ENCODE measurements around the gene LENG9. TPM values are rescaled to one million over a fixed set of nuclear protein-coding genes. Genes with fewer than 3 reads are reported as not detected.

The LENG9 gene
- total RNA-seq, 4 donors from 2014 or later = 5.4 to 9.3 (median 8.1) TPM

DNA sequence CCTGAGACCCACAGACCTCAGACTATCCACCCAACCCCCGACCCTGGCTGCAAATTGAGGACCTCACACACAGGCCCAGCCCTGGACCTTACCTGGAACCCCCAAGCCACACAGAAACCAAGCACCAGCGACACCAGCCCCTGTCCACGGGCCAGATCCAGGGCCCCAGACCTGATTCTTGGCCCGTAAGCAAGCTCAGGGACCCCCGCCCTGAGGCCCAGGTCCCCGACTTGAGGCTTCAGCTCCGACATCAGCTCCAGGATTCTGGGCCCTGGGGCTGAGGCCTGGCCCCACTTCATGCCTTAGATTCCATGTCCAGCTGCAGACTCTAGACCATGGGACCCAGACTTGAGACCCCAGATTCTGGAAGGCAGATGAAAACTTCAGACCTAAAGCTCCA, 42.1 kb downstream of the LENG9 start:
- Histone ChIP-seq H3K27me3 (peaks cover 0 to 95% (median 26%) of the 10 kb centered on the region in 4 donors), H3K36me3 (no peaks in the 10 kb centered on the region), H3K9me3 (no peaks in the 10 kb centered on the region), H3K4me3 (no peak overlapping the region), H3K4me1 (peaks cover 12 to 36% (median 22%) of the 10 kb centered on the region in 4 donors), H3K27ac (replicated peaks in 1 of 4) (peak overlapping the region in 1 of 4 donors; percentile 13)
- 70% methylated on average over 2 of the region's 7 CpGs for WGBS
- no peak for TF ChIP-seq EP300 (IDR thresholded peaks at IDR 0.05)
- no peak for TF ChIP-seq POLR2A (IDR thresholded peaks at IDR 0.05; ENCODE audit: low read depth)
- TF ChIP-seq, protein P1, sequence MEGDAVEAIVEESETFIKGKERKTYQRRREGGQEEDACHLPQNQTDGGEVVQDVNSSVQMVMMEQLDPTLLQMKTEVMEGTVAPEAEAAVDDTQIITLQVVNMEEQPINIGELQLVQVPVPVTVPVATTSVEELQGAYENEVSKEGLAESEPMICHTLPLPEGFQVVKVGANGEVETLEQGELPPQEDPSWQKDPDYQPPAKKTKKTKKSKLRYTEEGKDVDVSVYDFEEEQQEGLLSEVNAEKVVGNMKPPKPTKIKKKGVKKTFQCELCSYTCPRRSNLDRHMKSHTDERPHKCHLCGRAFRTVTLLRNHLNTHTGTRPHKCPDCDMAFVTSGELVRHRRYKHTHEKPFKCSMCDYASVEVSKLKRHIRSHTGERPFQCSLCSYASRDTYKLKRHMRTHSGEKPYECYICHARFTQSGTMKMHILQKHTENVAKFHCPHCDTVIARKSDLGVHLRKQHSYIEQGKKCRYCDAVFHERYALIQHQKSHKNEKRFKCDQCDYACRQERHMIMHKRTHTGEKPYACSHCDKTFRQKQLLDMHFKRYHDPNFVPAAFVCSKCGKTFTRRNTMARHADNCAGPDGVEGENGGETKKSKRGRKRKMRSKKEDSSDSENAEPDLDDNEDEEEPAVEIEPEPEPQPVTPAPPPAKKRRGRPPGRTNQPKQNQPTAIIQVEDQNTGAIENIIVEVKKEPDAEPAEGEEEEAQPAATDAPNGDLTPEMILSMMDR (IDR thresholded peaks at IDR 0.05) = no peak
- no peak for DNase-seq (ENCODE audit: extremely low spot score)
- intact Hi-C loops (cut with DNase I) = no loop called here

DNA sequence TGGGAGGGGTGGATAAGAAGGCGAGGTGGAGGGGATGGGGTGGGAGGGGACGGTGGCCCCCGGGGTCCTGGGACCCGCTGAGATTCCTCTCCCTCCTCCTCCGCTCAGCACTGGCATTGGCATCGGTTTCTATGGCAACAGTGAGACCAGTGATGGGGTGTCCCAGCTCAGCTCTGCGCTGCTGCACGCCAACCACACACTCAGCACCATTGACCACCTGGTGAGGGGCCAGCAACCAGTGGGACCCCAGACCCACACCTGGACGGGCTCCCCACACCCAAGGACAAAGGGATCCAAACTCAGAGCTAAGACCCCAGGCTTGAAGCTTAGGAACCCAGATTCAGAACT, 42.4 kb downstream of the LENG9 start:
- intact Hi-C loops (cut with DNase I) = no loop called here
- H3K36me3 ChIP-seq = no peaks in the 10 kb centered on the region
- peaks cover 0 to 95% (median 29%) of the 10 kb centered on the region in 4 donors for H3K27me3 ChIP-seq
- H3K27ac ChIP-seq (replicated peaks in 1 of 4) = peak overlapping the region in 3 of 4 donors; percentile 13 to 68 (median 55)
- TF ChIP-seq POLR2AphosphoS5 (IDR thresholded peaks at IDR 0.05) (no peak), POLR2A (IDR thresholded peaks at IDR 0.05; ENCODE audit: low read depth) (no peak), EP300 (IDR thresholded peaks at IDR 0.05) (no peak)
- TF ChIP-seq, protein P1 (IDR thresholded peaks at IDR 0.05) = no peak
- WGBS = 19% methylated on average over 6 of the region's 9 CpGs
- H3K4me1 ChIP-seq = peaks cover 12 to 36% (median 22%) of the 10 kb centered on the region in 4 donors
- no peaks in the 10 kb centered on the region for H3K9me3 ChIP-seq
- H3K4me3 ChIP-seq = peak overlapping the region in 1 of 4 donors; percentile 22
- DNase-seq (ENCODE audit: extremely low spot score) = no peak

GRCh38 chr19:54420383-54421168, 43.0 kb downstream of the LENG9 start:
- H3K4me1 ChIP-seq = peaks cover 14 to 37% (median 24%) of the 10 kb centered on the region in 4 donors
- peak overlapping the region; percentile 22 to 42 (median 25) for H3K4me3 ChIP-seq
- peaks cover 0 to 95% (median 35%) of the 10 kb centered on the region in 4 donors for H3K27me3 ChIP-seq
- no peaks in the 10 kb centered on the region for H3K9me3 ChIP-seq
- DNase-seq (ENCODE audit: extremely low spot score) = no peak
- 6% methylated on average over 15 of the region's 37 CpGs for WGBS
- no peak for TF ChIP-seq POLR2A (IDR thresholded peaks at IDR 0.05; ENCODE audit: low read depth)
- TF ChIP-seq POLR2AphosphoS5 (IDR thresholded peaks at IDR 0.05) = peak in 1 of 2 donors; percentile 39
- no peaks in the 10 kb centered on the region for H3K36me3 ChIP-seq
- H3K27ac ChIP-seq (replicated peaks in 1 of 4) = peak overlapping the region; percentile 32 to 68 (median 49)
- intact Hi-C loops (cut with DNase I) = no loop called here

- intact Hi-C loops (cut with DNase I) = no loop called here
- 25% methylated on average over 10 of the region's 10 CpGs for WGBS
- DNase-seq (ENCODE audit: extremely low spot score) = no peak
- no peaks in the 10 kb centered on the region for H3K9me3 ChIP-seq
- TF ChIP-seq, protein P1 (IDR thresholded peaks at IDR 0.05) = no peak
- no peak for TF ChIP-seq POLR2A (IDR thresholded peaks at IDR 0.05; ENCODE audit: low read depth)
- TF ChIP-seq EP300 (IDR thresholded peaks at IDR 0.05) = no peak
- TF ChIP-seq POLR2AphosphoS5 (IDR thresholded peaks at IDR 0.05) = no peak
- H3K4me3 ChIP-seq = peak overlapping the region in 2 of 4 donors; percentile 22 to 28
- H3K27ac ChIP-seq (replicated peaks in 1 of 4) = peak overlapping the region; percentile 40 to 68 (median 49)
- H3K4me1 ChIP-seq = peaks cover 14 to 42% (median 29%) of the 10 kb centered on the region in 4 donors
- no peaks in the 10 kb centered on the region for H3K36me3 ChIP-seq
- H3K27me3 ChIP-seq = peaks cover 0 to 95% (median 41%) of the 10 kb centered on the region in 4 donors
Measured at GRCh38 chr19:54420068-54420382, 43.6 kb downstream of the LENG9 start.

GRCh38 chr19:54418930-54419800, 44.4 kb downstream of the LENG9 start:
- no peak for DNase-seq (ENCODE audit: extremely low spot score)
- Histone ChIP-seq H3K27ac (replicated peaks in 1 of 4) (peak overlapping the region in 3 of 4 donors; percentile 34 to 68 (median 43)), H3K4me1 (peaks cover 14 to 44% (median 31%) of the 10 kb centered on the region in 4 donors), H3K36me3 (no peaks in the 10 kb centered on the region), H3K27me3 (peaks cover 0 to 95% (median 48%) of the 10 kb centered on the region in 4 donors), H3K9me3 (no peaks in the 10 kb centered on the region), H3K4me3 (no peak overlapping the region)
- TF ChIP-seq, protein P1 (IDR thresholded peaks at IDR 0.05) = no peak
- no peak for TF ChIP-seq POLR2A (IDR thresholded peaks at IDR 0.05; ENCODE audit: low read depth)
- TF ChIP-seq EP300 (IDR thresholded peaks at IDR 0.05) = no peak
- TF ChIP-seq POLR2AphosphoS5 (IDR thresholded peaks at IDR 0.05) = no peak
- intact Hi-C loops (cut with DNase I) = no loop called here
- WGBS = 91% methylated on average over 8 of the region's 26 CpGs

Data from esophagus muscularis mucosa (tissue), 4 donors.